Heart left ventricle (tissue), 13 donors: ENCODE measurements around the gene LRRC15.

Experiments
- CTCF ChIP-seq, 12 donors: fragments of 200-600 bp; sonication (generic) in 4 of 12; IDR thresholded peaks; one replicate each; pipeline versions ENCODE4 v1.5.0 to v1.8.0; 2018 to 2022; ENCODE audit warnings: antibody characterized with exemption in 12 of 12, mild to moderate bottlenecking in 5 of 12
- POLR2A ChIP-seq, 2 donors: fragments of 450-650 bp; IDR thresholded peaks; one replicate each; pipeline ENCODE4 v1.6.1; 2017; ENCODE audit warnings: antibody characterized with exemption in 2 of 2, mild to moderate bottlenecking in 2 of 2, moderate library complexity in 2 of 2
- donor health status: ischemic (EF 13 %, LVEDD 7.1; RV severe dilation, severe dysfunction).
- donor health status: DM: no; HTN: yes; CAD: no.
- donor health status: DM: no; HTN: no; CAD: no.
- donor health status: ischemic (EF 25% LVEDD 6.9; RV normal size, moderate dysfunction).
- donor health status: ischemic (EF 25% LVEDD 5.7; RV mildly dilated, moderate dysfunction).
- donor health status: ischemic (EF 35%, LVEDD 5.7; RV mildly dilated, moderate dysfunction).
- donor health status: nonischemic (EF 11% LVEDD 7.7; RV severe dilation, severe dysfunction).
- donor health status: DM: yes; HTN: yes; CAD: no.
- donor health status: PGD.
- donor health status: ischemic (EF 29% LVEDD 5.4; RV normal size, mild dysfunction).
- donor health status: nonischemic (EF 23%, LVEDD 6.1; RV moderate dilation, normal function).

DNA sequence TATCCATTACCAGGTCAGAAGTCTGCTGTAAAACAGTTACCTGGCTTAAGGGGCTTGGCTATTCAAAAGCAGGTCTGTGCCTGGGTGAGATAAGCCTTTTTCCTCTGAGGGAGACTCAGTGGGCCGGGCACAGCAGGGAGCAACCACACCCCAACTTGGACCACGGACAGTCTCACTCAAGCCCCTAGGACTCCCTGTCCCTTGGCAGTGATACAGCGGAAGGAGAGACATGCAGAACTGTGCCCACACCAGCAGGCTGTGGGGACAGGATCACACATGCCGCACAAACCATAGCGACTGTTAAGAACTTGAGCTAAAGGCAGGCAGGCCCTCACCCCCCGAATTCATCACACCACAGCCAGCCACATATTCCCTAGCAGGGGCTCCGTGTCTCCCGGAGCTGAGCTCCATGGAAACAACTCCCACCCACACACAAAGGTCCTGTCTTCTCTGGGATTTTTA, 32.4 kb upstream of the LRRC15 start:
- TF ChIP-seq CTCF (IDR thresholded peaks at IDR 0.05) (no peak), POLR2A (IDR thresholded peaks at IDR 0.05) (no peak)
